H9 (cell line): ENCODE data around the gene IL16. TPM values are rescaled to one million over a fixed set of nuclear protein-coding genes. Genes with fewer than 3 reads are reported as not detected.

Experiments
- DNase-seq: peaks from one replicate; pipeline ENCODE4 v3.0.0-alpha.2; 2017
- H2AFZ ChIP-seq: one replicate; pipeline ENCODE4 v1.6.1; 2013; ENCODE audit warnings: mild to moderate bottlenecking, low read length, control low read depth, moderate library complexity
- H2AK5ac ChIP-seq: 2 replicates; pipeline ENCODE4 v1.6.1; 2013; ENCODE audit warnings: low read length, control low read depth, mixed read lengths; ENCODE audit not compliant: insufficient read length
- H2BK120ac ChIP-seq: one replicate; pipeline ENCODE4 v1.6.1; 2013; ENCODE audit warnings: low read depth, mild to moderate bottlenecking, low read length, control low read depth, inconsistent platforms; ENCODE audit not compliant: poor library complexity, severe bottlenecking
- H2BK12ac ChIP-seq: 2 replicates; pipeline ENCODE4 v1.6.1; 2013; ENCODE audit warnings: low read length, control low read depth, mixed read lengths, low read depth; ENCODE audit not compliant: insufficient read length
- H2BK15ac ChIP-seq: 2 replicates; pipeline ENCODE4 v1.6.1; 2013; ENCODE audit warnings: low read depth, low read length, control low read depth
- H2BK20ac ChIP-seq: one replicate; pipeline ENCODE4 v1.6.1; 2013; ENCODE audit warnings: low read depth, mild to moderate bottlenecking, low read length, control low read depth, inconsistent platforms; ENCODE audit not compliant: poor library complexity, severe bottlenecking
- H2BK5ac ChIP-seq: 2 replicates; pipeline ENCODE4 v1.6.1; 2013; ENCODE audit warnings: low read length, control low read depth, mixed read lengths; ENCODE audit not compliant: insufficient read length
- H3K14ac ChIP-seq: 2 replicates; pipeline ENCODE4 v1.6.1; 2013; ENCODE audit warnings: low read length, control low read depth; ENCODE audit not compliant: insufficient read depth
- H3K18ac ChIP-seq: 2 replicates; pipeline ENCODE4 v1.6.1; 2013; ENCODE audit warnings: low read depth, mild to moderate bottlenecking, mixed read lengths, low read length, control low read depth; ENCODE audit not compliant: insufficient read length
- H3K23ac ChIP-seq: 2 replicates; pipeline ENCODE4 v1.6.1; 2013; ENCODE audit warnings: low read length, control low read depth, mixed read lengths, low read depth; ENCODE audit not compliant: insufficient read length
- H3K23me2 ChIP-seq: 2 replicates; pipeline ENCODE4 v1.6.1; 2013; ENCODE audit warnings: low read depth, mild to moderate bottlenecking, mixed read lengths, low read length, control low read depth; ENCODE audit not compliant: insufficient read length, poor library complexity, severe bottlenecking
- H3K27ac ChIP-seq: 2 replicates; pipeline ENCODE4 v1.5.1; 2013; ENCODE audit warnings: low read length, control low read depth, mixed read lengths, low read depth; ENCODE audit not compliant: insufficient read length
- H3K27me3 ChIP-seq: 2 replicates; pipeline ENCODE4 v1.6.1; 2013; ENCODE audit warnings: low read length, control low read depth, inconsistent platforms; ENCODE audit not compliant: insufficient read depth
- H3K4ac ChIP-seq: 2 replicates; pipeline ENCODE4 v1.6.1; 2013; ENCODE audit warnings: low read depth, mild to moderate bottlenecking, control low read depth, inconsistent platforms, low read length, moderate library complexity
- H3K4me1 ChIP-seq: 2 replicates; pipeline ENCODE4 v1.6.1; 2013; ENCODE audit warnings: low read length, control low read depth, inconsistent platforms; ENCODE audit not compliant: insufficient read depth
- H3K4me2 ChIP-seq: 2 replicates; pipeline ENCODE4 v1.6.1; 2013; ENCODE audit warnings: low read length, control low read depth, mixed read lengths; ENCODE audit not compliant: insufficient read length, insufficient read depth
- H3K56ac ChIP-seq: 2 replicates; pipeline ENCODE4 v1.6.1; 2013; ENCODE audit warnings: low read depth, mild to moderate bottlenecking, mixed read lengths, low read length, control low read depth; ENCODE audit not compliant: insufficient read length
- H3K79me1 ChIP-seq: 2 replicates; pipeline ENCODE4 v1.6.1; 2013; ENCODE audit warnings: low read depth, mild to moderate bottlenecking, moderate library complexity, low read length, control low read depth, inconsistent platforms; ENCODE audit not compliant: insufficient read depth, poor library complexity, severe bottlenecking
- H3K79me2 ChIP-seq: 2 replicates; pipeline ENCODE4 v1.6.1; 2013; ENCODE audit warnings: low read length, control low read depth, inconsistent platforms; ENCODE audit not compliant: insufficient read depth
- H3K9ac ChIP-seq: 2 replicates; pipeline ENCODE4 v1.6.1; 2013; ENCODE audit warnings: low read length, control low read depth, mixed read lengths; ENCODE audit not compliant: insufficient read length; ENCODE audit errors: extremely low read depth
- H3K9me3 ChIP-seq: one replicate; pipeline ENCODE4 v1.6.1; 2013; ENCODE audit warnings: low read depth, low read length, inconsistent platforms; ENCODE audit not compliant: control insufficient read depth
- H3T11ph ChIP-seq: one replicate; pipeline ENCODE4 v1.6.1; 2013; ENCODE audit warnings: mild to moderate bottlenecking, low read length, control low read depth, inconsistent platforms
- H4K20me1 ChIP-seq: one replicate; pipeline ENCODE4 v1.6.1; 2013; ENCODE audit not compliant: control insufficient read depth, insufficient read length, insufficient read depth
- H4K5ac ChIP-seq: 2 replicates; pipeline ENCODE4 v1.6.1; 2013; ENCODE audit warnings: low read depth, mild to moderate bottlenecking, mixed read lengths, low read length, control low read depth; ENCODE audit not compliant: insufficient read length
- H4K8ac ChIP-seq: replicated peaks from 2 replicates; pipeline ENCODE4 v1.6.1; 2013; ENCODE audit warnings: low read length, control low read depth, mixed read lengths, low read depth; ENCODE audit not compliant: insufficient read length
- H4K91ac ChIP-seq: 2 replicates; pipeline ENCODE4 v1.6.1; 2013; ENCODE audit warnings: low read depth, mild to moderate bottlenecking, moderate library complexity, mixed read lengths, low read length, control low read depth; ENCODE audit not compliant: insufficient read length
- H3K27ac Mint-ChIP-seq, 3 experiments: 2 replicates in 2 of 3; 3 replicates in 1 of 3; pipeline ENCODE4 v1.8.0; 2020 to 2021; ENCODE audit warnings: mixed read lengths in 3 of 3, mild to moderate bottlenecking in 1 of 3, moderate library complexity in 1 of 3
- H3K27me3 Mint-ChIP-seq: 2 replicates; pipeline ENCODE4 v1.8.0; 2021; ENCODE audit warnings: low read depth, mild to moderate bottlenecking, moderate library complexity, mixed read lengths
- H3K36me3 Mint-ChIP-seq, 3 experiments: 2 replicates in 2 of 3; 3 replicates in 1 of 3; pipeline ENCODE4 v1.8.0; 2020 to 2021; ENCODE audit warnings: low read depth in 3 of 3, mixed read lengths in 3 of 3; ENCODE audit not compliant: insufficient read depth in 1 of 3
- H3K4me1 Mint-ChIP-seq, 2 experiments: 2 replicates each; pipeline ENCODE4 v1.8.0; 2020; ENCODE audit warnings: mixed read lengths in 2 of 2
- H3K4me3 Mint-ChIP-seq, 2 experiments: 2 replicates in 1 of 2; 3 replicates in 1 of 2; pipeline ENCODE4 v1.8.0; 2020 to 2021; ENCODE audit warnings: mild to moderate bottlenecking in 2 of 2, mixed read lengths in 2 of 2, moderate library complexity in 1 of 2
- H3K9me3 Mint-ChIP-seq, 2 experiments: 2 replicates in 1 of 2; 3 replicates in 1 of 2; pipeline ENCODE4 v1.8.0; 2020; ENCODE audit warnings: mild to moderate bottlenecking in 2 of 2, mixed read lengths in 2 of 2, moderate library complexity in 1 of 2
- WGBS: extraction: QIAGEN DNeasy Blood & Tissue Kit; methylation state at CpG from one replicate; pipeline ENCODE4 v1.1.7; 2013; ENCODE audit warnings: missing lambda C conversion rate, low lambda C conversion rate, mixed read lengths; ENCODE audit not compliant: insufficient read length; ENCODE audit errors: extremely low coverage; 5-methylcytosine and 5-hydroxymethylcytosine counted together
- total RNA-seq: library from RNA; stranded (reverse); gene quantifications from 2 replicates; pipeline ENCODE4 v1.2.1, GENCODE V29; 2021
- TF ChIP-seq, protein P1 (sequence below): fragments of 200-600 bp; sonication (generic); conservative IDR thresholded peaks from 3 replicates; pipeline ENCODE4 v1.8.0; 2021; ENCODE audit warnings: antibody characterized with exemption, mild to moderate bottlenecking

IL16 gene
- total RNA-seq, 1 experiment from 2014 or later, result 0.28 TPM

DNA sequence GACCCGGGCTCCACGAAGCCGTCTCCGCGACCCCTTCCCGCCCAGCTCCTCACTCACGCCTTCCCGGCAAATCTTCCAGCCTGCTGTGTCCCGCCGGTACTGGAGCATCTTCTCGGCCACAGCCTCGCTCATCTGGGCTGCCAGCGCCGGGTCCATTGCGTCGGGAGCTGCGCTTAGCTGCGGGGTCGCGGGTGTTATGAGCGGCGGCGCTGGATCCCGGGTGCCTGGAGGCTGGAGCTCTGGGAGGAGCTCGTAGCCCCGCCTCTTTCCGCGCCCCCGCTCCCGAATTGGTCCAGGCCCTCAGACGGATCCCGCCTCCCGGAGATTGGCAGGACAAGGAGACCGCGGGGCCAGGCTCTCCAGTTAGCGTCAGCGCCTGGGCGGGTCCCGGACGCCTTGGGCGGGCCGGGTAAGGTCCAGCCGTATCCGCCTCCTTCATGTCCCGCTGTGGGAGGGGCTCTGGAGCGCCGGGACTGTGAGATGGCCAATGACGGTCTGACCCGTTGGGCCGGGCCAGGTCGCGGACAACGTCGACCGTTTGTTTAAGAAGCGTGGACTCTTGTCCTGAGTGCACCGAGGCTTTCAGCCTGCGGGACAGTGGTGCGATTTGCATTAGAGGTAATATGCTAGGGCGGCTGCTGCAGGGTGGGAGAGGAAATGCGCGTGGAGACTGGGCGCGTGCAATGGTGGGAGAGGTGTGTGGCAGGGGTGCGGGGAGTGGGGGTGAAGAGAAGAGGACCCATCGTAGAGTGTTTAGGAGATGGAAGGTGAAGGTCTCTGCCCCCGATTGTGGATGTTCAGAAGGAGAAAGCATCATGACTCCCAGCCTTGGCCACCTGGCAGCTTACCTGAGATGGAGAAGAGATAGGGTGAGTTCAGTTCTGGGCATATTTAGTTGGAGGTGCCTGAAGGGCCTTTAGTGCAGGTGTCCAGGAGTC, 127.5 kb downstream of the IL16 start, which contains the start of gene STARD5:
Gene STARD5 (minus strand): TSS at position 198 of the 938 bp plus-strand sequence. CDS start 42 bp downstream, at position 156.
- peak within 1 kb of the TSS; percentile 96 for H3K18ac ChIP-seq

More for the DNA sequence above, 127.5 kb downstream of the IL16 start, which contains the start of gene STARD5:
- Histone ChIP-seq H3K4ac (no peak within 1 kb of the TSS), H2BK120ac (no peak within 1 kb of the TSS), H3K23ac (no peak within 1 kb of the TSS), H4K20me1 (no peaks in the 10 kb centered on the region), H3K56ac (no peak within 1 kb of the TSS), H3K27ac (no peak within 1 kb of the TSS), H3K79me1 (no peaks in the 10 kb centered on the region), H4K5ac (no peak within 1 kb of the TSS), H3T11ph (no peak within 1 kb of the TSS), H2AFZ (peak within 1 kb of the TSS; percentile 40), H3K4me2 (peak within 1 kb of the TSS; percentile 81), H2BK12ac (no peak within 1 kb of the TSS), H3K9ac (peak within 1 kb of the TSS; percentile 84), H2AK5ac (no peak within 1 kb of the TSS), H3K9me3 (no peaks in the 10 kb centered on the region), H4K91ac (no peak within 1 kb of the TSS), H3K14ac (peak within 1 kb of the TSS; percentile 97), H3K27me3 (no peaks in the 10 kb centered on the region), H2BK5ac (no peak within 1 kb of the TSS), H3K79me2 (no peaks in the 10 kb centered on the region), H2BK20ac (no peak within 1 kb of the TSS), H2BK15ac (no peak within 1 kb of the TSS), H4K8ac (no peak within 1 kb of the TSS), H3K4me1 (no peaks in the 10 kb centered on the region), H3K23me2 (peaks cover 3% of the 10 kb centered on the region)
- Mint-ChIP-seq H3K9me3 (no peaks in the 10 kb centered on the region), H3K27me3 (peaks cover 9% of the 10 kb centered on the region), H3K4me1 (peaks cover 12 to 13% of the 10 kb centered on the region in 2 experiments), H3K36me3 (peaks cover 0 to 4% (median 1%) of the 10 kb centered on the region in 3 experiments; a peak in 5 of 7 replicates), H3K27ac (peak within 1 kb of the TSS in 1 of 3 experiments; percentile 98; a peak in 3 of 7 replicates), H3K4me3 (peak within 1 kb of the TSS; percentile 97 to 98)
- WGBS, result no CpG with 5 or more reads among the region's 67 CpGs
- TF ChIP-seq, protein P1, sequence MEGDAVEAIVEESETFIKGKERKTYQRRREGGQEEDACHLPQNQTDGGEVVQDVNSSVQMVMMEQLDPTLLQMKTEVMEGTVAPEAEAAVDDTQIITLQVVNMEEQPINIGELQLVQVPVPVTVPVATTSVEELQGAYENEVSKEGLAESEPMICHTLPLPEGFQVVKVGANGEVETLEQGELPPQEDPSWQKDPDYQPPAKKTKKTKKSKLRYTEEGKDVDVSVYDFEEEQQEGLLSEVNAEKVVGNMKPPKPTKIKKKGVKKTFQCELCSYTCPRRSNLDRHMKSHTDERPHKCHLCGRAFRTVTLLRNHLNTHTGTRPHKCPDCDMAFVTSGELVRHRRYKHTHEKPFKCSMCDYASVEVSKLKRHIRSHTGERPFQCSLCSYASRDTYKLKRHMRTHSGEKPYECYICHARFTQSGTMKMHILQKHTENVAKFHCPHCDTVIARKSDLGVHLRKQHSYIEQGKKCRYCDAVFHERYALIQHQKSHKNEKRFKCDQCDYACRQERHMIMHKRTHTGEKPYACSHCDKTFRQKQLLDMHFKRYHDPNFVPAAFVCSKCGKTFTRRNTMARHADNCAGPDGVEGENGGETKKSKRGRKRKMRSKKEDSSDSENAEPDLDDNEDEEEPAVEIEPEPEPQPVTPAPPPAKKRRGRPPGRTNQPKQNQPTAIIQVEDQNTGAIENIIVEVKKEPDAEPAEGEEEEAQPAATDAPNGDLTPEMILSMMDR, result no peak
- DNase-seq, result peak; percentile 99
